Body of pancreas (tissue), 4 donors: Measurements from ENCODE around the gene TPSAB1.

Source experiments
- POLR2A ChIP-seq, 3 donors: fragments of 450-650 bp; IDR thresholded peaks; one replicate each; pipeline ENCODE4 v1.6.1; 2016; ENCODE audit warnings: antibody characterized with exemption in 3 of 3, mild to moderate bottlenecking in 2 of 3
- TF ChIP-seq, protein P1 (sequence below), 7 experiments: fragments of 450-650 bp in 4 of 7; fragments of 200-600 bp in 3 of 7; sonication (generic) in 3 of 7; IDR thresholded peaks; one replicate each; pipeline ENCODE4 v1.5.1; 2016 to 2019; ENCODE audit warnings: antibody characterized with exemption in 7 of 7

GRCh38 chr16:1261131-1261892 lies 20.8 kb downstream of the TPSAB1 start:
- TF ChIP-seq, protein P1, sequence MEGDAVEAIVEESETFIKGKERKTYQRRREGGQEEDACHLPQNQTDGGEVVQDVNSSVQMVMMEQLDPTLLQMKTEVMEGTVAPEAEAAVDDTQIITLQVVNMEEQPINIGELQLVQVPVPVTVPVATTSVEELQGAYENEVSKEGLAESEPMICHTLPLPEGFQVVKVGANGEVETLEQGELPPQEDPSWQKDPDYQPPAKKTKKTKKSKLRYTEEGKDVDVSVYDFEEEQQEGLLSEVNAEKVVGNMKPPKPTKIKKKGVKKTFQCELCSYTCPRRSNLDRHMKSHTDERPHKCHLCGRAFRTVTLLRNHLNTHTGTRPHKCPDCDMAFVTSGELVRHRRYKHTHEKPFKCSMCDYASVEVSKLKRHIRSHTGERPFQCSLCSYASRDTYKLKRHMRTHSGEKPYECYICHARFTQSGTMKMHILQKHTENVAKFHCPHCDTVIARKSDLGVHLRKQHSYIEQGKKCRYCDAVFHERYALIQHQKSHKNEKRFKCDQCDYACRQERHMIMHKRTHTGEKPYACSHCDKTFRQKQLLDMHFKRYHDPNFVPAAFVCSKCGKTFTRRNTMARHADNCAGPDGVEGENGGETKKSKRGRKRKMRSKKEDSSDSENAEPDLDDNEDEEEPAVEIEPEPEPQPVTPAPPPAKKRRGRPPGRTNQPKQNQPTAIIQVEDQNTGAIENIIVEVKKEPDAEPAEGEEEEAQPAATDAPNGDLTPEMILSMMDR (IDR thresholded peaks at IDR 0.05): no peak
- no peak for TF ChIP-seq POLR2A (IDR thresholded peaks at IDR 0.05)
